A673 (cell line): Measurements from ENCODE around the gene P4HB. TPM values are rescaled to one million over a fixed set of nuclear protein-coding genes. Genes with fewer than 3 reads are reported as not detected.

Experiments
- BruUV-seq: library from RNA; stranded (reverse); fragments of 400-500 nt; replicated peaks from 2 replicates; lab custom pipeline; 2021; lab: Mats Ljungman, UMichigan
- CTCF ChIA-PET: fragments of 300-600 bp; sonication (Branson Sonifier 250); formaldehyde crosslinking; loops from one replicate; lab custom pipeline; 2022; ENCODE audit warnings: antibody characterized with exemption; lab: Charles Lee
- POLR2A ChIA-PET: fragments of 300-600 bp; sonication (Branson Sonifier 250); formaldehyde crosslinking; loops from one replicate; lab custom pipeline; 2022; ENCODE audit warnings: antibody characterized with exemption; ENCODE audit not compliant: low non-redundant PET; lab: Charles Lee
- DNase-seq: peaks from one replicate; pipeline ENCODE4 v3.0.0-alpha.2; 2015; ENCODE audit warnings: low spot score
- H3K27ac ChIP-seq: fragments of 200-600 bp; sonication (generic); 2 replicates; pipeline ENCODE4 v1.5.1; 2016; ENCODE audit warnings: mixed run types, low read depth, mild to moderate bottlenecking, mixed read lengths, antibody characterized with exemption, low read length; ENCODE audit not compliant: poor library complexity, severe bottlenecking
- H3K27me3 ChIP-seq: fragments of 200-600 bp; sonication (generic); replicated peaks from 2 replicates; pipeline ENCODE4 v1.6.1; 2017; ENCODE audit warnings: mixed run types, low read depth, mild to moderate bottlenecking, mixed read lengths, antibody characterized with exemption, low read length; ENCODE audit not compliant: insufficient read depth, poor library complexity
- H3K36me3 ChIP-seq: fragments of 200-600 bp; sonication (generic); 2 replicates; pipeline ENCODE4 v1.6.1; 2016; ENCODE audit warnings: mixed run types, mild to moderate bottlenecking, mixed read lengths, antibody characterized with exemption, low read length; ENCODE audit not compliant: insufficient read depth, poor library complexity, severe bottlenecking
- H3K4me1 ChIP-seq: fragments of 200-600 bp; sonication (generic); 2 replicates; pipeline ENCODE4 v1.6.1; 2017; ENCODE audit warnings: mixed run types, mild to moderate bottlenecking, mixed read lengths, antibody characterized with exemption, low read length; ENCODE audit not compliant: insufficient read depth, poor library complexity, severe bottlenecking
- H3K4me3 ChIP-seq: fragments of 200-600 bp; sonication (generic); 2 replicates; pipeline ENCODE4 v1.5.1; 2016; ENCODE audit warnings: low read depth, mixed run types, mild to moderate bottlenecking, mixed read lengths, low read length; ENCODE audit not compliant: poor library complexity, severe bottlenecking
- H3K9me3 ChIP-seq: fragments of 200-600 bp; sonication (generic); 2 replicates; pipeline ENCODE4 v1.6.1; 2016; ENCODE audit warnings: mixed run types, low read depth, mild to moderate bottlenecking, mixed read lengths, antibody characterized with exemption, low read length; ENCODE audit not compliant: poor library complexity, severe bottlenecking
- EZH2 ChIP-seq: fragments of 200-600 bp; sonication (generic); IDR thresholded peaks from 2 replicates; pipeline ENCODE4 v1.6.1; 2017; ENCODE audit warnings: borderline replicate concordance, low read depth, mild to moderate bottlenecking, mixed read lengths, antibody characterized with exemption, low read length; ENCODE audit not compliant: poor library complexity, severe bottlenecking
- intact Hi-C: fragments of 100-400 bp; cut with micrococcal nuclease; formaldehyde crosslinking; loops from one replicate; pipeline ENCODE4 v1.10.0; 2022; ENCODE audit not compliant: unreplicated experiment
- total RNA-seq: library from RNA; stranded (reverse); gene quantifications from 2 replicates; pipeline ENCODE4 v1.2.3, GENCODE V29; 2021
- TF ChIP-seq, protein P1 (sequence below): fragments of 300-800, 200-600 bp; sonication (generic); conservative IDR thresholded peaks from 2 replicates; pipeline ENCODE4 v1.5.1; 2017; ENCODE audit warnings: low read depth, mild to moderate bottlenecking, antibody characterized with exemption, low read length, moderate library complexity, mixed read lengths

Gene P4HB
- total RNA-seq, 1 experiment from 2014 or later: 503 TPM

GRCh38 chr17:81814748-81815645 lies 45.3 kb downstream of the P4HB start:
- peaks cover 3% of the 10 kb centered on the region for H3K27me3 ChIP-seq
- no peaks in the 10 kb centered on the region for H3K4me1 ChIP-seq
- ChIA-PET POLR2A (interaction anchor here (0.5 to 0.6 kb wide), 2 partner anchors 359 to 456 kb away, joined by 3 to 4 read pairs; no protein-coding TSS in a partner anchor), CTCF (no interaction called here)
- no peak for DNase-seq
- H3K36me3 ChIP-seq: no peaks in the 10 kb centered on the region
- no peaks in the 10 kb centered on the region for H3K9me3 ChIP-seq
- no TSS peak for BruUV-seq
- TF ChIP-seq, protein P1, sequence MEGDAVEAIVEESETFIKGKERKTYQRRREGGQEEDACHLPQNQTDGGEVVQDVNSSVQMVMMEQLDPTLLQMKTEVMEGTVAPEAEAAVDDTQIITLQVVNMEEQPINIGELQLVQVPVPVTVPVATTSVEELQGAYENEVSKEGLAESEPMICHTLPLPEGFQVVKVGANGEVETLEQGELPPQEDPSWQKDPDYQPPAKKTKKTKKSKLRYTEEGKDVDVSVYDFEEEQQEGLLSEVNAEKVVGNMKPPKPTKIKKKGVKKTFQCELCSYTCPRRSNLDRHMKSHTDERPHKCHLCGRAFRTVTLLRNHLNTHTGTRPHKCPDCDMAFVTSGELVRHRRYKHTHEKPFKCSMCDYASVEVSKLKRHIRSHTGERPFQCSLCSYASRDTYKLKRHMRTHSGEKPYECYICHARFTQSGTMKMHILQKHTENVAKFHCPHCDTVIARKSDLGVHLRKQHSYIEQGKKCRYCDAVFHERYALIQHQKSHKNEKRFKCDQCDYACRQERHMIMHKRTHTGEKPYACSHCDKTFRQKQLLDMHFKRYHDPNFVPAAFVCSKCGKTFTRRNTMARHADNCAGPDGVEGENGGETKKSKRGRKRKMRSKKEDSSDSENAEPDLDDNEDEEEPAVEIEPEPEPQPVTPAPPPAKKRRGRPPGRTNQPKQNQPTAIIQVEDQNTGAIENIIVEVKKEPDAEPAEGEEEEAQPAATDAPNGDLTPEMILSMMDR: no peak
- TF ChIP-seq EZH2: no peak
- intact Hi-C loops: no loop called here
- H3K27ac ChIP-seq: no peak overlapping the region
- H3K4me3 ChIP-seq: no peak overlapping the region

DNA sequence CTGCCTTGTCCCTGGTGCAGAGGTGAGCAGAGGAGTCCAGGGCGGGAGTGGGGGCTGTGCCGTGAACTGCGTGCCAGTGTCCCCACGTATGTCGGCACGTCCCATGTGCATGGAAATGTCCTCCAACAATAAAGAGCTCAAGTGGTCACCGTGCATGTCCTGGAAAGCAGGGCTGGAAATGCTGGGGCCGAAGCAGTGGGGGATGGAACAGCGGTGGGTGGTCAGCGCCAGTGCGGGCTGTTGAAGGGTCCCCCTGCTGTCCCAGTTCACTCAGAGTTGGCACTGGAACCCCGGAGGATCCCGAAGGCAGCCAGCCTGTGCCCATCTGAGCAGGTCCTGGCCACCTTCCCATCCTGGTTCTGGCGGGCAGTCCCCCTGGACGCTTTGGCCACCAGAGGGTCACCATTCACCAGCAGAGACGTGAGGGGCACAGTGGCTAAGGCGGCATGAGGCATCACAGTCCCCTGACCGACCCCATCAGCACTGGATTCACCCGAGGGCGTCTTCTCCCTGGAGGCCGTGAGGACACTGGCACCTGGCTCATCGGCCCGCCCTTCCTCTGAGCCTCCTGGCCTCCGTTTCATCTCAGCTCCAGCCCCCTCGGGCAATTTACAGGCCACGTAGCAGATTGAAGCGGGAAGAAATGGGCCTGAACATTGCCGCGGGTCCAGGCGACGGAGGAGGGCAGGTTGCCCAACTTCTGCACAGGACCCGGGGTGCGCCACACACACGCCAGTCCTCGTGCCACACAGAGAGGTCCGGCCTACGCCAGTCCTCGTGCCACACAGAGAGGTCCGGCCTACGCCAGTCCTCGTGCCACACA lies 46.3 kb downstream of the P4HB start:
- Histone ChIP-seq H3K27me3 (peaks cover 9% of the 10 kb centered on the region), H3K4me3 (no peak overlapping the region), H3K27ac (no peak overlapping the region), H3K36me3 (no peaks in the 10 kb centered on the region), H3K4me1 (no peaks in the 10 kb centered on the region), H3K9me3 (no peaks in the 10 kb centered on the region)
- ChIA-PET POLR2A (no interaction called here), CTCF (no interaction called here)
- intact Hi-C loops: no loop called here
- no peak for DNase-seq
- TF ChIP-seq EZH2: no peak
- TF ChIP-seq, protein P1: no peak
- BruUV-seq: no TSS peak

- BruUV-seq: no TSS peak
- ChIA-PET CTCF (no interaction called here), POLR2A (interaction anchor here (0.6 kb wide), 1 partner anchor 418 kb away, joined by 4 read pairs; the partner anchor contains the start of gene BAHCC1)
Observed at GRCh38 chr17:81813371-81813684, 47.0 kb downstream of the P4HB start.

More at GRCh38 chr17:81813371-81813684, 47.0 kb downstream of the P4HB start:
- Histone ChIP-seq H3K4me1 (no peaks in the 10 kb centered on the region), H3K27ac (no peak overlapping the region), H3K9me3 (no peaks in the 10 kb centered on the region), H3K4me3 (no peak overlapping the region), H3K36me3 (no peaks in the 10 kb centered on the region), H3K27me3 (peaks cover 13% of the 10 kb centered on the region)
- no peak for DNase-seq
- TF ChIP-seq, protein P1: no peak
- no peak for TF ChIP-seq EZH2
- intact Hi-C loops: no loop called here
